Stomach (tissue), 9 donors: ENCODE measurements around the gene CALR3. TPM values are rescaled to one million over a fixed set of nuclear protein-coding genes. Genes with fewer than 3 reads are reported as not detected.
"Not testable (repeated sequence)": the region's sequence is repeated elsewhere in the genome, so short reads cannot be mapped to it uniquely, and the experiment has no call there.

ENCODE experiments used
- DNase-seq, 2 donors: peaks; one replicate each; pipeline versions ENCODE4 v3.0.0 to v3.0.0-alpha.2; 2013 to 2019
- H3K27ac ChIP-seq, 5 donors: fragments of 200-600 bp in 4 of 5; sonication (generic) in 4 of 5; one replicate each; pipeline ENCODE4 v1.5.1; 2013 to 2019; ENCODE audit warnings: mild to moderate bottlenecking in 1 of 5, moderate library complexity in 1 of 5
- H3K27me3 ChIP-seq, 3 donors: fragments of 200-600 bp; sonication (generic); one replicate each; pipeline ENCODE4 v1.5.1; 2017 to 2019; ENCODE audit warnings: mixed run types in 1 of 3
- H3K36me3 ChIP-seq, 4 donors: fragments of 200-600 bp; sonication (generic); 1 replicate in 3 of 4; 2 replicates in 1 of 4; pipeline ENCODE4 v1.5.1; 2016 to 2019
- H3K4me1 ChIP-seq, 4 donors: fragments of 200-600 bp; sonication (generic); one replicate each; pipeline ENCODE4 v1.5.1; 2016 to 2019
- H3K4me3 ChIP-seq, 4 donors: fragments of 200-600 bp; sonication (generic) in 3 of 4; one replicate each; pipeline ENCODE4 v1.5.1; 2016 to 2019; ENCODE audit warnings: mild to moderate bottlenecking in 1 of 4
- H3K9me3 ChIP-seq, 4 donors: fragments of 200-600 bp; sonication (generic); one replicate each; pipeline ENCODE4 v1.5.1; 2016 to 2019
- CTCF ChIP-seq, 7 experiments: fragments of 450-650 bp in 4 of 7; fragments of 200-600 bp in 3 of 7; sonication (generic) in 3 of 7; IDR thresholded peaks; one replicate each; pipeline ENCODE4 v1.5.1; 2016 to 2019; ENCODE audit warnings: antibody characterized with exemption in 7 of 7, control low read depth in 2 of 7, mild to moderate bottlenecking in 1 of 7
- EP300 ChIP-seq: sonication (generic); formaldehyde crosslinking; IDR thresholded peaks from one replicate; pipeline ENCODE4 v1.6.1; 2017; ENCODE audit warnings: antibody characterized with exemption
- POLR2A ChIP-seq, 4 donors: fragments of 450-650 bp; IDR thresholded peaks; one replicate each; pipeline ENCODE4 v1.6.1; 2016; ENCODE audit warnings: antibody characterized with exemption in 4 of 4, control low read depth in 2 of 4, mild to moderate bottlenecking in 1 of 4, moderate library complexity in 1 of 4
- POLR2AphosphoS5 ChIP-seq, 3 donors: sonication (generic); formaldehyde crosslinking; IDR thresholded peaks; one replicate each; pipeline ENCODE4 v1.6.1; 2016; ENCODE audit warnings: antibody characterized with exemption in 3 of 3
- WGBS, 5 donors: extraction: QIAGEN DNeasy Blood & Tissue Kit in 3 of 5; methylation state at CpG; one replicate each; pipeline versions ENCODE4 v1.1.5 to v1.1.7; 2013 to 2018; 5-methylcytosine and 5-hydroxymethylcytosine counted together
- intact Hi-C: fragments of 100-400 bp; cut with DNase I; formaldehyde crosslinking; loops from one replicate; pipeline ENCODE4 v1.15.1; 2023; ENCODE audit warnings: low total_unique reads
- polyA plus RNA-seq, 3 donors: library from polyadenylated mRNA; stranded (reverse); fragments of 200-250 nt; gene quantifications; one replicate each; pipeline ENCODE4 v1.2.3, GENCODE V29; 2013
- total RNA-seq, 5 donors: library from RNA; depleted of rRNA; stranded (reverse); fragments of >200 nt; gene quantifications; one replicate each; pipeline versions ENCODE4 v1.1.0 to v1.2.3, GENCODE V29; 2014 to 2016
- donor health status: healthy with polysubstance abuse.
- donor health status: Bipolar disorder and iron deficiency.
- donor health status: healthy.

Gene CALR3
- total and polyA plus RNA-seq, 8 donors = not detected

GRCh38 chr19:16509141-16510061, 13.4 kb upstream of the CALR3 start:
- WGBS, 5 donors = 88 to 93% (median 90%) methylated on average over 28 of the region's 28 CpGs
- peak in 1 of 2 donors; percentile 43 for DNase-seq
- no peaks in the 10 kb centered on the region for H3K4me1 ChIP-seq
- intact Hi-C loops = no loop called here
- no peak overlapping the region for H3K4me3 ChIP-seq
- H3K36me3 ChIP-seq = peaks cover 32 to 95% (median 88%) of the 10 kb centered on the region in 4 donors
- H3K27ac ChIP-seq = peak overlapping the region in 1 of 5 donors; percentile 41
- no peak for TF ChIP-seq POLR2AphosphoS5 (IDR thresholded peaks at IDR 0.05)
- TF ChIP-seq POLR2A (IDR thresholded peaks at IDR 0.05) = no peak
- no peaks in the 10 kb centered on the region for H3K27me3 ChIP-seq
- H3K9me3 ChIP-seq = no peaks in the 10 kb centered on the region

GRCh38 chr19:16508546-16508945, 12.6 kb upstream of the CALR3 start:
- 92 to 98% (median 96%) methylated on average over 5 of the region's 5 CpGs for WGBS, 5 donors
- Histone ChIP-seq H3K27me3 (no peaks in the 10 kb centered on the region), H3K27ac (no peak overlapping the region), H3K9me3 (no peaks in the 10 kb centered on the region), H3K4me3 (no peak overlapping the region), H3K36me3 (peaks cover 33 to 95% (median 88%) of the 10 kb centered on the region in 4 donors), H3K4me1 (no peaks in the 10 kb centered on the region)
- no peak for TF ChIP-seq POLR2A (IDR thresholded peaks at IDR 0.05)
- DNase-seq = no peak
- intact Hi-C loops = no loop called here

- DNase-seq = no peak
- WGBS, 5 donors = 84 to 95% (median 91%) methylated on average over 6 of the region's 6 CpGs
Measured at GRCh38 chr19:16506961-16507360, 11.0 kb upstream of the CALR3 start.

GRCh38 chr19:16506161-16506560, 10.2 kb upstream of the CALR3 start:
- 91 to 95% (median 92%) methylated on average over 10 to 11 of the region's 11 CpGs for WGBS, 5 donors
- H3K9me3 ChIP-seq, H3K27me3 ChIP-seq, DNase-seq, H3K27ac ChIP-seq, H3K4me3 ChIP-seq, H3K4me1 ChIP-seq, intact Hi-C loops: not testable (repeated sequence)
- H3K36me3 ChIP-seq = peaks cover 21 to 95% (median 86%) of the 10 kb centered on the region in 4 donors

More at GRCh38 chr19:16506961-16507360, 11.0 kb upstream of the CALR3 start:
- intact Hi-C loops = no loop called here
- TF ChIP-seq CTCF (IDR thresholded peaks at IDR 0.05) (no peak), POLR2AphosphoS5 (IDR thresholded peaks at IDR 0.05) (no peak), POLR2A (IDR thresholded peaks at IDR 0.05) (no peak), EP300 (no peak)
- H3K4me1 ChIP-seq = no peaks in the 10 kb centered on the region
- H3K27me3 ChIP-seq = no peaks in the 10 kb centered on the region
- no peak overlapping the region for H3K27ac ChIP-seq
- H3K9me3 ChIP-seq = no peaks in the 10 kb centered on the region
- peaks cover 21 to 95% (median 85%) of the 10 kb centered on the region in 4 donors for H3K36me3 ChIP-seq
- no peak overlapping the region for H3K4me3 ChIP-seq

GRCh38 chr19:16504271-16504670, 8.3 kb upstream of the CALR3 start:
- H3K4me1 ChIP-seq = peaks cover 0 to 6% (median 0%) of the 10 kb centered on the region in 4 donors
- no peak for DNase-seq
- H3K27ac ChIP-seq = no peak overlapping the region
- TF ChIP-seq EP300 (no peak), POLR2AphosphoS5 (IDR thresholded peaks at IDR 0.05) (no peak), CTCF (IDR thresholded peaks at IDR 0.05) (no peak), POLR2A (IDR thresholded peaks at IDR 0.05) (no peak)
- no peaks in the 10 kb centered on the region for H3K9me3 ChIP-seq
- 83 to 89% (median 87%) methylated on average over 3 of the region's 3 CpGs for whole genome bisulfite sequencing, 5 donors
- intact Hi-C loops = no loop called here
- peaks cover 14 to 85% (median 75%) of the 10 kb centered on the region in 4 donors for H3K36me3 ChIP-seq
- H3K4me3 ChIP-seq = no peak overlapping the region
- no peaks in the 10 kb centered on the region for H3K27me3 ChIP-seq

GRCh38 chr19:16497837-16498236, 1.9 kb upstream of the CALR3 start:
- H3K27me3 ChIP-seq = no peaks in the 10 kb centered on the region
- H3K36me3 ChIP-seq = peaks cover 0 to 25% (median 21%) of the 10 kb centered on the region in 4 donors
- H3K27ac ChIP-seq = no peak overlapping the region
- no peaks in the 10 kb centered on the region for H3K9me3 ChIP-seq
- H3K4me1 ChIP-seq = peaks cover 0 to 49% (median 17%) of the 10 kb centered on the region in 4 donors
- TF ChIP-seq CTCF (IDR thresholded peaks at IDR 0.05) = no peak
- 90 to 93% (median 93%) methylated on average over 6 of the region's 6 CpGs for WGBS, 5 donors
- intact Hi-C loops = no loop called here
- no peak for DNase-seq
- no peak overlapping the region for H3K4me3 ChIP-seq
